COLO829 (cell line): ENCODE measurements around the gene CARNS1.
"Not testable (repeated sequence)": the region's sequence is repeated elsewhere in the genome, so short reads cannot be mapped to it uniquely, and the experiment has no call there.

Experiments
- DNase-seq: peaks from one replicate; pipeline ENCODE4 v3.0.0; 2012; ENCODE audit warnings: low spot score

Gene CARNS1

DNA sequence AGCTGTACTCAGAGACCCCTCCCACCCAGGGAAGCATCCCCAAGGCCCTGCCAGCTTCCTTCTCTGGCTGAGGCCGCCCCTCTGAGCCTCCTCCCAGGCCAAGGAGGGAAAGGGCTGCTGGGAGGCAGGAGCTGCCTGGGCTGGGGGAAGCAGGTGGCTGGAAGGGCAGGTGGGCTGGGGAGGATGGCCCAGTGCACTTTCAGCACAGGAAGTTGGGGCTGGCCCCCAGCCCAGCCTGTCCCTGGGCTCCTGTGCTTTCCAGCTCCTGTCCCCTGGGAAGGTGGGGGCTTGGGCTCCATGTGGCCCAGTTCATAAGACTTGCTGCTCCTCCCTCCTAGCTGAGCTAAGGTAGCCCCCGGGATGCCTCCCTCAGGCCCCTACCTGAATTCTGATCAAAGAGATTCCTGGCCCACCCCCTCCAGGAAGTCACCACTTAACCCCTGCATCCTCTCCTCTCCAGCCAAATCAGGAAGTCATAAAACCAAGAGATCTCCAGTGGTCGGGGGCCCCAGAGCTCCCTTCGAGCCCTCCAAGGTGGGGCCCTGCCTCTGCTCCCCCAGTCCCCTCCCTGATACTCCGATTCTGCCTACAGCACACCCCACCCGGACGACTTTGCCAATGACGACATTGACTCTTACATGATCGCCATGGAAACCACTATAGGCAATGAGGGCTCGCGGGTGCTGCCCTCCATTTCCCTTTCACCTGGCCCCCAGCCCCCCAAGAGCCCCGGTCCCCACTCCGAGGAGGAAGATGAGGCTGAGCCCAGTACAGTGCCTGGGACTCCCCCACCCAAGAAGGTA lies 18.7 kb upstream of the CARNS1 start:
- DNase-seq = no peak

DNA sequence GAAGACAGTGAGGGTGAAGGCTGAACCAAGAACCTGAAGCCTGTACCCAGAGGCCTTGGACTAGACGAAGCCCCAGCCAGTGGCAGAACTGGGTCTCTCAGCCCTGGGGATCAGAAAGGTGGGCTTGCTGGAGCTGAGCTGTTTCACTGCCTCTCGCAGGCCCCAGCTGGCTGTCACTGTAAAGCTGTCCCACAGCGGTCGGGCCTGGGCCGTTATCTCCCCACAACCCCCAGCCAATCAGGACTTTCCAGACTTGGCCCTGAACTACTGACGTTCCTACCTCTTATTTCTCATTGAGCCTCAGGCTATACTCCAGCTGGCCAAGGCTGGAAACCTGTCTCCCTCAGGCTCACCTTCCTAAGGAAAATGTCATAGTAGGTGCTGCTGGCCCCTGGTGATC lies 17.9 kb upstream of the CARNS1 start:
- DNase-seq = no peak

DNA sequence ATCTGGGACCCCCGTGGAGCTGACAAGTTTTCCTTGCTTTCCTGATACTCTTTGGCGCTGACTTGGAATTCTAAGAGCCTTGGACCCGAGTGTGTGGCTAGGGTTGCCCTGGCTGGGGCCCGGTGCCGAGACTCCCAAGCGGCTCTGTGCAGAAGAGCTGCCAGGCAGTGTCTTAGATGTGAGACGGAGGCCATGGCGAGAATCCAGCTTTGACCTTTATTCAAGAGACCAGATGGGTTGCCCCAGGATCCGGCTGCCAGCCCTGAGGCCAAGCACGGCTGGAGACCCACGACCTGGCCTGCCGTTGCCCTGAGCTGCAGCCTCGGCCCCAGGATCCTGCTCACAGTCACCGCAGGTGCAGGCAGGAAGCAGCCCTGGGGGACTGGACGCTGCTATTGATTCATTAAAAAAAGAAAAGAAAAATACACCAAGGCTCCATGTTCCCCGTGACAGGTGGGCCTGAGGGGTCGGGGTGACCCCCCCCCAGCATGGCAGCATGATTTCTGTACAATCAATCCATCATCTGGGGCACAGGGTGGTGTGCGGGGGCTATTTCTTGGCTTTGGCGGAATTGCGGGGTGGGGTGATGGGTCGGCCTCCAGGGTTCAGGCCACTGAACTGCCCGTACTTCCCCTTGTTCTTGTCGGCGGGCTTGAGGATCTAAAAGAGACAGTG lies 17.4 kb upstream of the CARNS1 start:
- no peak for DNase-seq

DNA sequence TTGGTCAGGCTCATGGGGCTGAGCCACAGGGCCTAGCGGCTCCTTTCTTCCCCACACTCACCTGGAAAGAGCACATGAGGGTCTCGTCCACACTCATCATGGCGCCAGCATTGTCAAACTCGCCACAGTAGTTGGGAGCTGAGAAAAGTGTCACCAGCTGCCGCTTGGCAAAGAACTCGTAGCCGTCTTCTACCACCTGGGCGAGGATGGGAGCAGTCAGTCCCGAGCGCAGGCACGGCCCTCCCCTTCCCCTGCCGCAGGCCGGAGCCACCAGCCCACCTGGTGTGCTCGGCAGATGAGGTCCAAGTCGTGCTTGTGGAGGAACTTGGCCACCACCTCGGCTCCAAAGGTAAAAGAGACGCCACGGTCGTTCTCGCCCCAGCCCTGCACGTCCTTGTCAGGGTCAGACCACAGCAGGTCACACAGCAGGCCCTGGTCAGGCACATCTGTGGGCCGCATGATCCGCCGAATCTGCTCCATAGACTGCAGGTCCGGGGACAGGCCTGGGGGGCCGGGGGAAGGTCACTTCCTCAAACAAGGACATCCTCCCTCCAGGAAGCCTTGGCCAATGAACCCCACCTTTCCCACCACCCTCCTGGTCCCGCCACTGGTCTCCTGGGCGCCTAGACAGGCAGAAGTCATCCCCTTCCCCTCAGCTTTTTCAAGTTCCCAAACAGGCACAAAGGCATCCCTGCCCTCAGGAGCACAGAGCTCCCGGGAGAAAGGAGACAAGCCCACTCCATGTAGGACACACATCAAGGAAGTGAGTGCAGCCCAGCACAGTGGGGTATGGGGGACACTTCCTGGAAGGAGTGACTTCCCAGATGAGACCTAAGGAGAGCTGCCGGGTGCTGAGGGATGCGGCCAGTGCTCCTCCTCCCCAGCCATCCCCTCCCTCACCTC lies 16.6 kb upstream of the CARNS1 start:
- DNase-seq = no peak

DNA sequence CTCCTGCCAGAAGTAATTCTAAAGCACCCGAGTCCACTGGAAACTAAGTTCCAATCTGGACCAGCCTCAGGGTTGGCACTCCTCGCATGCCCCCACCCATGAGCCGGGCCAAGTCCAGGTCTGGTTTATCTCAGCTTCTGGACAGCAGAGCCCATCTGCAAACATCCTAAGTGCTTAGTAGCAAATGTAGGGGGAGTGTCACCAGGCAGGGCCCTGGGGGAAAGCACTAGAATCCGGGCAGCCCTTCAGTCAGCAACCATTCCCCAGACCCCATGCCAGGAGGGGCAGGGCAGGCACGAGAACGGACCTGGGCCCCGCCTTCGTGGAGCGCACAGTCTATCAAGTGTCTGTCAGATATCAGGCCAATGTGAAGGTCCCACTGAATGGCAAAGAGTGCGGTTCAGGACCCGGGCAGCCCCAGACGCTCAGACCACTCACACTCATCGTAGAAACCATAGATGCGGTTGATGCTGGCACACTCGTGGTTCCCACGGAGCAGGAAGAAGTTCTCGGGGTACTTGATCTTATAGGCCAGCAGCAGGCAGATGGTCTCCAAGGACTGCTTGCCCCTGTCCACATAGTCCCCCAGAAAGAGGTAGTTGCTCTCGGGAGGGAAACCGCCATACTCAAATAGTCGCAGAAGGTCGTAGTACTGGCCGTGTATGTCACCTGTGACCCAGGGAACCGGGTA lies 15.1 kb upstream of the CARNS1 start:
- no peak for DNase-seq

DNA sequence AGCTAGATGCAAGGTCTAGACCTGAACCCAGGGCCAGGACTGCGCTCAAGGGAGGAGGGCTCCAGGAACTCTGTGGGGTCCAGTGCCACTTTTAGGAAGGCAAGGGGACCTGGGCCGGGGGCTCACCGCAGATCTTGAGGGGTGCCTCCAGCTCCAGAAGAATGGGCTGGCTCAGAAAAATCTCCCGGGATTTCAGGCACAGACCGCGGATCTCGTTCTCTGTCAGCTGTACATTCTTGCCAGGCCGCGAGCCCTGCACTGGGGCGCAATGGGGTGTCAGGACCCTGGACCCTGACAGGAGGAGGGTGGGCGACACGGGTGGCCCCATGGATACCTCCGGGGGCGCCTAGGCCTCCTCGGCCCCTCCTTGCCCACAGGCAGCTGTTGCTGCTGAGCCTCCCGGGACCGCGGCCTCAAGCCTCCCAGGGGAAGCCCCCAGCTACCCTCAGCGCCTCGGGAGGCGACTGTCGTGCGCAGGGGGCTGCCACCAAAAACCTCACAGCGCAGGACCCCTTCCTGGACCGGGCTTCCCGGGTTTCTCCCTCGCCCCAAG lies 14.5 kb upstream of the CARNS1 start:
- DNase-seq = no peak

DNA sequence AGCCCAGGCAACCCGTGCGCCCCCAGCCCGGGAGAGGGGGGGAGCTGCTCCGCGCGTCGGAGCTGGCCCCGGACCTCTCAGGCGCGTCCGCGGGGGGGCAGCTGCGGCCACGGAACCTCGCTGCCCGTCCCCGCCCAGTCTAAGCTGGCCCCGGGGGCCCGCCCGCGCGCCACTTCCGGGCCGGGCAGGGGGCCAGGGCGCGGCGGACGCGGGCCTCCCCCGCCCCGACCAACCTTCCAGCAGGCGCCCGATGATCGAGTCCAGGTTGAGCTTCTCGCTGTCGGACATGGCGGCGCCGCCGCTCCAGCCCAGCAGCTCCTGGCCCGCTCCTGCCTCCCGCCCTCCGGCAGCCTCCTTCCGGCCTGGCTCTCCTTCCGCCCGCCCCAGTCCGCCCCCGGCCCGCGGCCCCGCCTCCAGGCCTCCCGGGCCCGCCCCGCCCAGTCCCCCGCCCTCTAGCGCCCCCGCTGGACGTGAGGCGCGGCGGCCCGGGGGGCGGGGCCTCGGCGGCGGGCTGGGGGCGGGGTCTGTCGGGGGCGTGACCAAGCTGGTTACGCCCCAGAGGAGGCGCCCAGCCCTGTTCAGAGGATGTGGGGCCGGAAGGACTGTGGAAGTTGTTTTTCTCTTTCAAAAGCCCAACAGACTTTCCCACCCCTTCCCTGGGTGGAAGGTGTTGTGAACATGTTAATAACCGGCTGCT lies 13.8 kb upstream of the CARNS1 start, which contains the start of gene PPP1CA:
Gene PPP1CA, minus strand, starts transcription at position 364 of the 697 bp plus-strand sequence. Its CDS starts 76 bp downstream, at position 288.
- peak; percentile 95 for DNase-seq

DNA sequence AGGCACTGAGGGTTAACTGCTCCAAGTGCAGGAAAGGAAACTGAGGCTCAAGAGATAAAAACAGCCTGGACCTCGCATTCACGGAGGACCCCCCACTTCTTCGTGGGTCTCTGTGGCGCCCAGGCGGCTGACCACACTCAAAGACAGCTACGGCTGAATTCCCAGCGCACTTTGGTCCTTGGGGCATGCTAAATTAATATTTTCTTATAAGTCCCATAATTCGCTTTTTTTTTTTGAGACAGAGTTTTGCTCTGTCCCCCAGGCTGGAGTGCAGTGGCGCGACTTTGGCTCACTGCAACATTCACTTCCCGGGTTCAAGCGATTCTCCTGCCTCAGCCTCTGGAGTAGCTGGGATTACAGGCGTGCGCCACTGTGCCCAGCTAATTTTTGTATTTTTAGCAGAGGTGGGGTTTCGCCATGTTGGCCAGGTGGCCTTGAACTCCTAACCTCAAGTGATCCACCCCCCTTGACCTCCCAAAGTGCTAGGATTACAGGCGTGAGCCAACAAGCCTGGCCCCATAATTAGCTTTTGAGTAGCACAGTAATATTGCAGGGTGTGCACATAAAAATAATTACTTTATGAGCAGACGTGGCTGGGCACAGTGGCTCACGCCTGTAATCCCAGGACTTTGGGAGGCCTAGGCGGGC lies 13.2 kb upstream of the CARNS1 start:
- DNase-seq = not testable (repeated sequence)

DNA sequence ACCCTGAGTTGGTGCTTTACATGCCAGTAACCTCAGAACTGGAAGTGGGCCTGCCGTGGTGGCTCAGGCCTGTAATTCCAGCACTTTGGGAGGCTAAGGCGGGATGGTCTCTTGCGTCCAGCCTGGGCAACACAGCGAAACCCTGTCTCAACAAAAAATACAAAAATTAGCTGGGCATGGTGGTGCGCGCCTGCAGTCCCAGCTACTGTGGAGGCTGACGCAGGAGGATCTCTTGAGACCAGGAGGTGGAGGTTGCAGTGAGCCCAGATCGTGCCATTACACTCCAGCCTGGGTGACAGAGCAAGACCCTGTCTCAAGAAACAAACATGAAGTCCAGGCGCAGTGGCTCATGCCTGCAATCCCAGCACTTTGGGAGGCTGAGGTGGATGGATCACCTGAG lies 12.4 kb upstream of the CARNS1 start:
- DNase-seq = not testable (repeated sequence)

DNA sequence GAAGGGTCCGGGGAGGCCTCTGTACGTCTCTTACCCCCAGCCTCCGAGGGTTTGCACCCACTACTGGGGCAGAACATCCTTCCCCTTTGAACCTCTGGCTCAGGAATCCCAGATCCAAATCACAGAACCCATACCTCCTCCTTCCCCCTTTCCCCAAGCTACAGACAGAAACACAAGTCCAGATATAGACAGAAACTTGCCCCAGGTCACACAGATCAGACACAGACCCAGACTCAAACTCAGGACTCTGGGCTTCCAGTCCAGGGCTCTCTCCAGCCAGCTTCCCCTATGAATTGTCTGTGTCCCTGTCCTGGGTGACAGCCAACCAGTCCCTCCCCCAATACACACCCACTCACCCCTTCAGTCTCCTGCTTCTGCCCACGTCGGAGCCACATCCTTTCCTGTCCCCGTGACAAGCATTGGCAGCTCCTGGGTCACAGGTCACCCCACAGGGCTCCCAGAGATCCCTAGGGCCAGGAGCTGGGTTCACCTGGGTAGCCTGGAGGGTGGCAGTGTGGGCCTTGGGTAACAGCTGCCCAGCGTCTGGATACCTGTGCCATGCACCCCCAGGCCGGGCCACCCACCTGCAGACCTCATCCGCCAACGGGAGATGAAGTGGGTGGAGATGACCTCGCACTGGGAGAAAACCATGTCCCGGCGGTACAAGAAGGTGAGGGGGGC lies 10.8 kb upstream of the CARNS1 start:
- DNase-seq = no peak

DNA sequence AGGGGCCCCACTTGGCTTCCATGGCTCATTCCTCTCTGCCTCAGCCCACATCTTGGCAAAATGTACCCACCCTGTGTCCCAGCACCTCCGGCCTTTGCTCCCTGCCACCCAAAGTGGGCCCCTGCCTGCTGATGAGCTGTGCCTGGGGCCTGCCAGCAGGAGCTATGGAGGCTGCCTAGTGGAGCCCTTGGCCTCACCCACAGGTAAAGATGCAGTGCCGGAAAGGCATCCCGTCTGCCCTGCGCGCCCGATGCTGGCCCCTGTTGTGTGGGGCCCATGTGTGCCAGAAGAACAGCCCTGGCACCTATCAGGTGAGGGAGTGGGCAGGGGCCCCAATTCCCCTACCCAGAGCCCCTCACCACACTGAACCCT lies 10.3 kb upstream of the CARNS1 start:
- no peak for DNase-seq

DNA sequence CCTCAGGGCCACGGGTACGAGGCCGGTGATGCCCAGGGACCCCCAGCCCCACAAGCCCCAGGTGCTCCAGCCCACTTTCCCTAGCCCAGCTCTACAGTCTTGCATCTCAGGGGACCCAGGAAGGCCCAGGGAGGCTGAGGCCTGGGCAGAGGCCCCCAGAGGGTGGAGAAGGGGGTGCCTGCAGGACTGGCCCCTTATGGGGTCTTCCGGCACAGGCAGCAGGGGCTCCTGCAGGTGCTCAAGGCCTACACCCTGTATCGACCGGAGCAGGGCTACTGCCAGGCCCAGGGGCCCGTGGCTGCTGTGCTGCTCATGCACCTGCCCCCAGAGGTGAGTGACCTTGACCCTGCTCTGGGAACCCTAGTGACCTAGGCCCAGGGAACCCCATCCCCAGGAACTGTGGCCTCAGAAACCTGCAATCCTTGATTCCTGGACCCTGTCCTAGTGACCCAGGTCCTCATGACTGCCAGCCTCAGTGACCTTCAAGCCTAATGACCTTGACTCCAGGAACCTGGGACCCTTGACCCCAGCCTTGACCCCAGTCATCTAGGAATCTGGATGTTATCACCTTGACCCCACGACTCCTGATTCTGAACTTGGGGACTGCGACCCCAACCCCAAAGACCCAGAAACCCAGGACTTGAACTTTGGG lies 9.7 kb upstream of the CARNS1 start:
- no peak for DNase-seq

DNA sequence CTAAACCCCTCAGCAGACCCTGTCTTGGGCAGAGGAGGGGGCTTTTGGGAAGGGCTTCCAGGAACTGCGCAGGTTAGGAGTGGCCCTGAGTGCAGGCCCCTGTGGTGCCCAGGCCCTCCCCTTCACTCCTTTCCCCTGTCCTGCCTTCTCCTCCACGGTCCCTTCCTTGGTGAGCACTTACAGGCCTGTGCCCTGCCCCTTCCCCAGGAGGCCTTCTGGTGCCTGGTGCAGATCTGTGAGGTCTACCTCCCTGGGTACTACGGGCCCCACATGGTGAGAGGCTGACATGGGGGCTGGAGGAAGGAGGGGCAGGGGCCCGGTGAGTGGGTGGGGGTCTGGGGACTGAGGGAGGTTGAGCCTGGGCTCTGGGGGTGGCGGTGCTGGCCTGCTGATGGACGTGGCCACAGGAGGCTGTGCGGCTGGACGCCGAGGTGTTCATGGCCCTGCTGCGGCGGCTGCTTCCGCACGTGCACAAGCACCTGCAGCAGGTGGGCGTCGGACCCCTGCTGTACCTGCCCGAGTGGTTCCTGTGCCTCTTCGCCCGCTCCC lies 9.0 kb upstream of the CARNS1 start:
- no peak for DNase-seq

DNA sequence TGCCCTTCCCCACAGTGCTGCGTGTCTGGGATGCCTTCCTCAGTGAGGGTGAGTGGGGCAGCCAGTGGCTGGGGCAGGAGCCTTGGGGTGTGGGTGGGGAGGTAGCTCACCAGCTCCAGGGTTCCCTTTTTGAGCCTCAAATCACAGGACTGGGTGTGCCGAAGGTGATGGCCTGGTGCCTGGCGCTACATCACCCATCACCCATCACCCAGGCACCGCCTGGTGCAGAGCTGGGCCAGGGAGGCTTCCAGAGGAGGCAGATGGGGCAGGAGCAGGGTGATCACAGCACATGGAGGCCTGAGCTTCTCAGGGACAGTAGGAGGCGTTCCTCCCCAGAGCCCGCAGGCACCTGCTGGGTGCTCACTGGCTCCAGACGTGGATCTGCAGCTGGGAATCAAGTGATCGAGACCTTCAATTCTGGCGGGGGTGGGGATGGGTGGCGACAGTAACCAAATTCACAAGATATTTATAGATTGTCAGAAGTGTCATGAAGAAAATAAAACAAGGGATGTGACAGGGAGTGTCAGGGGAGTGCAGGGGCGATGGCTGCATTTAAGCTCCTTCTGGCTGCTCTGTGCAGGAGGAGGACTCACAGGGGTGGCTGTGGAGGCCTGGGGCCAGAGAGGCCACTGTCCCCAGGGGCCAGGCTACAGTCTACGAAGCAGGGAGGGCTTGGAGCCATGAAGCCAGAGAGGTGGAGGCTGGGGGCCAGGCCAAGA lies 8.3 kb upstream of the CARNS1 start:
- no peak for DNase-seq

DNA sequence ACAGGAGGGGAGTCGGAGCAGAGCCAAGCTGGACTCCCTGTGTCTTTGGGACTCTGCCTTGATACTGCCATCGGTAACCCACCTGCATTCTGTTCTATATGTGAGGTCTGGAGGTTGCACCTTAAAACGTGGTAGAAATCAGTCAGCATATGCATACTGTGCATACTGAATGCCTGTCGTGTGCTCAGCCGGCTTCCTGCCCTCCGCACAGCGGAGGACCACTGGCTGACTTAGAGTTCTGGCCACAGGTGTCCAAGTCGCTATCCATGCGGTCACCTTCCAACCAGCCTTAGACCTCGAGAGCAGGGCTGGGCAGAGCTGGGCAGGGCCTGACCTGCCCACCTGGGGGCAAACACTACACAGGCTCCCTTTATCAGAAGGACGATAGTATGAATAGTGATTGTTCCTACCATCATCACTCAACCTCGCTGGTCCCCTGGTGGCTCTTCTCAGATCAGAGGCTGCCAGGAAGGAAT lies 7.8 kb upstream of the CARNS1 start:
- no peak for DNase-seq

DNA sequence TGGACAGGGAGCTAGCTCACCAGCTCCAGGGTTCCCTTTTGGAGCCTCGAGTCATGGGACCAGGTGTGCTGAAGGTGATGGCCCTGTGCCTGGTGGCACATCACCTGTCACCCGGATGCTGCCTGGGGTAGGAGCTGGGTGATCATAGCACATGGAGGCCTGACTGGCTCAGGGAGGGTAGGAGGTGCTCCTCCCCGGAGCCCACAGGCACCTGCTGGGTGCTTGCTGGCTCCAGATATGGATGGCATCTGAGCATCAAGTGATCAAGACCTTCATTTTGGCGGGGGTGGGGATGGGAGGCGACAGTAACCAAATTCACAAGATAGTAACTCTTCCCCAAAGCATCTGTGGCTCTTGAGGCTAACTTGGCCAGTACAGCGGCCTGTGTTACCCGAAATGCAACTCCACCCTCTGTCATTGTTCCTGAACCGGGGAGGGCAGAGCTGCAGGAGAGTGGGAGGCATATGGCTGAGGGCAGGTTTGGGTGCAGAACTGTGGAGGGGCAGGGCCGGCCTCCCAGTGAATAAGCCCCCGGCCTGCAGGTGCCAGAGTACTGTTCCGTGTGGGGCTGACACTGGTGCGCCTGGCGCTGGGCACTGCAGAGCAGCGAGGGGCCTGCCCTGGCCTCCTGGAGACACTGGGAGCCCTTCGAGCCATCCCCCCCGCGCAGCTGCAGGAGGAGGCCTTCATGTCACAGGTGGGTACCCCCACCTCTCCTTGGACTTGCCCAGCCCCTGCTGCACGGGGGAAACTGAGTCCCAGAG lies 6.9 kb upstream of the CARNS1 start:
- no peak for DNase-seq

DNA sequence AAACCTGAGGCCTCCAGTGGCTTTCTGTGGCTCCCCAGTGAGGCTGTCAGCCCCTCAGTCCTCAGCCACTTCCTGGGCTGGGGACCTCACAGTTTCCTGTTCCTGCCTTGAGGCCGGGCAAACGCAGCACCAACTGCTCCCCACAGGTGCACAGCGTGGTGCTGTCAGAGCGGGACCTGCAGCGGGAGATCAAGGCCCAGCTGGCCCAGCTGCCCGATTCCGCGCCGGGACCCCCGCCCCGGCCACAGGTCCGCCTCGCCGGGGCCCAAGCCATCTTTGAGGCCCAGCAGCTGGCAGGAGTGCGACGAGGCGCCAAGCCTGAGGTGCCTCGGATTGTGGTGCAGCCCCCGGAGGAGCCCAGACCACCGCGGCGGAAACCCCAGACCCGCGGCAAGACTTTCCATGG lies 6.2 kb upstream of the CARNS1 start:
- no peak for DNase-seq
